Smooth muscle cell (in vitro differentiated cells): ENCODE data around the gene FGGY. TPM values are rescaled to one million over a fixed set of nuclear protein-coding genes. Genes with fewer than 3 reads are reported as not detected.

Source experiments
- DNase-seq: peaks from one replicate; lab custom pipeline; 2025; ENCODE audit not compliant: unreplicated experiment; lab: John Stamatoyannopoulos, UW
- H2AFZ ChIP-seq: fragments of 200-600 bp; sonication (generic); 2 replicates; pipeline ENCODE4 v1.6.0; 2016; ENCODE audit warnings: antibody characterized with exemption, low read depth, mild to moderate bottlenecking
- H3F3A ChIP-seq: fragments of 200-600 bp; sonication (generic); 2 replicates; pipeline ENCODE4 v1.6.0; 2017; ENCODE audit warnings: antibody characterized with exemption, low read depth
- H3K27ac ChIP-seq: fragments of 200-600 bp; sonication (generic); 2 replicates; pipeline ENCODE4 v1.5.1; 2016; ENCODE audit warnings: low read depth, mild to moderate bottlenecking
- H3K27me3 ChIP-seq: fragments of 200-600 bp; sonication (generic); 2 replicates; pipeline ENCODE4 v1.6.1; 2016; ENCODE audit warnings: low read depth, mild to moderate bottlenecking
- H3K36me3 ChIP-seq: fragments of 200-600 bp; sonication (generic); 2 replicates; pipeline ENCODE4 v1.5.1; 2016; ENCODE audit warnings: low read depth
- H3K4me1 ChIP-seq: fragments of 200-600 bp; sonication (generic); 2 replicates; pipeline ENCODE4 v1.5.1; 2016; ENCODE audit warnings: low read depth
- H3K4me2 ChIP-seq: fragments of 200-600 bp; sonication (generic); 2 replicates; pipeline ENCODE4 v1.6.0; 2016; ENCODE audit warnings: mild to moderate bottlenecking
- H3K4me3 ChIP-seq: fragments of 200-600 bp; sonication (generic); 2 replicates; pipeline ENCODE4 v1.5.1; 2016; ENCODE audit warnings: mild to moderate bottlenecking
- H3K79me2 ChIP-seq: fragments of 200-600 bp; sonication (generic); 2 replicates; pipeline ENCODE4 v1.6.0; 2016; ENCODE audit warnings: low read depth, mild to moderate bottlenecking
- H3K9ac ChIP-seq: fragments of 200-600 bp; sonication (generic); 2 replicates; pipeline ENCODE4 v1.6.0; 2016; ENCODE audit warnings: low read depth
- H3K9me3 ChIP-seq: fragments of 200-600 bp; sonication (generic); replicated peaks from 2 replicates; pipeline ENCODE4 v1.5.1; 2016; ENCODE audit warnings: low read depth
- H4K20me1 ChIP-seq: fragments of 200-600 bp; sonication (generic); 2 replicates; pipeline ENCODE4 v1.6.0; 2016; ENCODE audit warnings: low read depth
- CTCF ChIP-seq: fragments of 200-600 bp; sonication (generic); IDR thresholded peaks from 2 replicates; pipeline ENCODE4 v1.5.1; 2017; ENCODE audit warnings: borderline replicate concordance, mild to moderate bottlenecking, antibody characterized with exemption; ENCODE audit not compliant: insufficient read depth, poor library complexity, severe bottlenecking
- WGBS: methylation state at CpG from one replicate; pipeline ENCODE4 v1.1.7; 2016; ENCODE audit warnings: low lambda C conversion rate; 5-methylcytosine and 5-hydroxymethylcytosine counted together
- polyA plus RNA-seq: library from polyadenylated mRNA; unstranded; fragments of >200 nt; fragmentation: Nextera tagmentation; extraction: Ambion mirVana; gene quantifications from 2 replicates; pipeline ENCODE4 v1.2.1, GENCODE V29; 2016
- total RNA-seq: library from RNA; depleted of rRNA; stranded (reverse); fragments of >200 nt; gene quantifications from 2 replicates; pipeline ENCODE4 v1.2.3, GENCODE V29; 2014

FGGY gene
- total and polyA plus RNA-seq, 2 experiments from 2014 or later: 5.1 to 9.2 TPM

GRCh38 chr1:59271561-59272260, 25.2 kb upstream of the FGGY start:
- H3K27me3 ChIP-seq: no peaks in the 10 kb centered on the region
- no peaks in the 10 kb centered on the region for H3K9me3 ChIP-seq
- no peaks in the 10 kb centered on the region for H3K79me2 ChIP-seq
- no peak overlapping the region for H3K4me2 ChIP-seq
- H3K36me3 ChIP-seq: no peaks in the 10 kb centered on the region
- no peaks in the 10 kb centered on the region for H4K20me1 ChIP-seq
- H3F3A ChIP-seq: peaks cover 10% of the 10 kb centered on the region
- H2AFZ ChIP-seq: peak overlapping the region; percentile 79
- DNase-seq: no peak
- no peak overlapping the region for H3K9ac ChIP-seq
- no peak for TF ChIP-seq CTCF
- 84% methylated on average over 2 of the region's 2 CpGs for WGBS
- no peak overlapping the region for H3K4me3 ChIP-seq
- peak overlapping the region; percentile 56 for H3K27ac ChIP-seq
- no peaks in the 10 kb centered on the region for H3K4me1 ChIP-seq

GRCh38 chr1:59272507-59272906, 24.4 kb upstream of the FGGY start:
- H3K4me3 ChIP-seq: no peak overlapping the region
- no peaks in the 10 kb centered on the region for H4K20me1 ChIP-seq
- WGBS: 88% methylated on average over 1 of the region's 1 CpG
- peak overlapping the region; percentile 79 for H2AFZ ChIP-seq
- no peaks in the 10 kb centered on the region for H3K9me3 ChIP-seq
- H3K27me3 ChIP-seq: no peaks in the 10 kb centered on the region
- H3F3A ChIP-seq: peaks cover 10% of the 10 kb centered on the region
- DNase-seq: no peak
- peak overlapping the region; percentile 56 for H3K27ac ChIP-seq
- no peak overlapping the region for H3K9ac ChIP-seq
- no peaks in the 10 kb centered on the region for H3K4me1 ChIP-seq
- H3K36me3 ChIP-seq: no peaks in the 10 kb centered on the region
- TF ChIP-seq CTCF: no peak
- no peak overlapping the region for H3K4me2 ChIP-seq
- H3K79me2 ChIP-seq: no peaks in the 10 kb centered on the region

- Histone ChIP-seq H3K9ac (no peak overlapping the region), H3K79me2 (no peaks in the 10 kb centered on the region), H3K27me3 (no peaks in the 10 kb centered on the region), H3K36me3 (no peaks in the 10 kb centered on the region), H3F3A (peaks cover 10% of the 10 kb centered on the region), H3K27ac (peak overlapping the region; percentile 31), H3K4me1 (no peaks in the 10 kb centered on the region), H3K4me2 (no peak overlapping the region), H3K9me3 (no peaks in the 10 kb centered on the region), H4K20me1 (no peaks in the 10 kb centered on the region), H3K4me3 (no peak overlapping the region), H2AFZ (peak overlapping the region; percentile 78)
- no peak for TF ChIP-seq CTCF
- no peak for DNase-seq
- 41% methylated on average over 3 of the region's 3 CpGs for WGBS
Observed at GRCh38 chr1:59276439-59276851, 20.4 kb upstream of the FGGY start.
